ENCODE results near the gene ABHD17A. TPM values are rescaled to one million over a fixed set of nuclear protein-coding genes. Genes with fewer than 3 reads are reported as not detected.

The ABHD17A gene
- total RNA-seq, 1 experiment from 2014 or later: 68.2 TPM

- ChIA-PET RAD21 (ENCODE audit: low non-redundant PET in 1 of 2, low total read pairs in 2 of 2, uncharacterized antibody in 2 of 2, unreplicated experiment in 2 of 2) (no interaction called here), CTCF (no interaction called here), POLR2A (no interaction called here)
- no peak overlapping the region for H3K27ac ChIP-seq (ENCODE audit: low read depth, low read length)
- no peaks in the 10 kb centered on the region for H3K9me3 ChIP-seq (ENCODE audit: control insufficient read depth in 1 of 2, insufficient read depth in 1 of 2, low read depth in 1 of 2, low read length in 2 of 2)
- DNase-seq (ENCODE audit: low read depth, low spot score) (no peak), ATAC-seq (no peak)
- no peak overlapping the region for H3K9ac ChIP-seq (ENCODE audit: low read length)
- no peak for TF ChIP-seq ZNF274 (IDR thresholded peaks at IDR 0.05; ENCODE audit: low read depth, low read length)
- TF ChIP-seq RAD21 (IDR thresholded peaks at IDR 0.05; ENCODE audit: low read depth): no peak
- no peak for TF ChIP-seq SP1 (IDR thresholded peaks at IDR 0.05; ENCODE audit: low read depth)
- TF ChIP-seq ZFX (IDR thresholded peaks at IDR 0.05): no peak
- TF ChIP-seq REST (IDR thresholded peaks at IDR 0.05; ENCODE audit: low read depth): no peak
- TF ChIP-seq MAX (IDR thresholded peaks at IDR 0.05): no peak
- TF ChIP-seq EZH2 (IDR thresholded peaks at IDR 0.05): no peak
- intact Hi-C loops (cut with micrococcal nuclease): no loop called here
- no TSS peak for BruUV-seq (replicated peaks)
- H3K9me2 ChIP-seq (ENCODE audit: insufficient read depth): no peaks in the 10 kb centered on the region
- no peaks in the 10 kb centered on the region for H3K27me3 ChIP-seq (ENCODE audit: insufficient read depth, low read length)
- H3K36me3 ChIP-seq (ENCODE audit: control insufficient read depth in 1 of 2, insufficient read depth in 2 of 2, low read length in 2 of 2): peaks cover 0 to 15% of the 10 kb centered on the region in 2 experiments; a peak in 1 of 4 replicates
- no peak overlapping the region for H3K4me3 ChIP-seq (replicated peaks in 1 of 2; ENCODE audit: low read depth in 1 of 2, low read length in 2 of 2)
- peaks cover 82% of the 10 kb centered on the region for H3K79me2 ChIP-seq (ENCODE audit: insufficient read depth, low read length)
- H2AFZ ChIP-seq (ENCODE audit: low read depth, low read length, poor library complexity, severe bottlenecking): no peak overlapping the region
- no peak overlapping the region for H3K4me2 ChIP-seq (ENCODE audit: low read length)
- H3K4me1 ChIP-seq (ENCODE audit: control insufficient read depth in 1 of 2, insufficient read depth in 2 of 2, low read length in 2 of 2): peaks cover 7 to 20% of the 10 kb centered on the region in 2 experiments; a peak in 3 of 4 replicates
- peaks cover 17% of the 10 kb centered on the region; the same call in 1 of the 2 replicates for H4K20me1 ChIP-seq (ENCODE audit: insufficient read depth)
Measured at GRCh38 chr19:1833540-1833939, 51.8 kb downstream of the ABHD17A start.
